NB4 (cell line): ENCODE results near the gene DEXI.

Experiments
- CTCF ChIP-seq: IDR thresholded peaks from one replicate; pipeline ENCODE4 v1.5.1; 2012; ENCODE audit warnings: low read depth, low read length
- MAX ChIP-seq: IDR thresholded peaks from 2 replicates; pipeline ENCODE4 v1.6.1; 2011; ENCODE audit warnings: low read depth, low read length
- MYC ChIP-seq: IDR thresholded peaks from 2 replicates; pipeline ENCODE4 v1.6.1; 2011; ENCODE audit warnings: low read depth, low read length
- POLR2A ChIP-seq: IDR thresholded peaks from 2 replicates; pipeline ENCODE4 v1.6.1; 2011; ENCODE audit warnings: mild to moderate bottlenecking; ENCODE audit not compliant: insufficient read length; ENCODE audit errors: extremely low read depth

GRCh38 chr16:10935226-10935915 is 6.9 kb downstream of the DEXI start:
- TF ChIP-seq CTCF, result no peak
- TF ChIP-seq MAX, result no peak
- TF ChIP-seq POLR2A, result no peak
- TF ChIP-seq MYC, result no peak
